HL-60/S4 (cell line): ENCODE data around the gene TEX52.

ENCODE experiments used
- in situ Hi-C: fragments of 300-500 bp; cut with MboI; formaldehyde crosslinking; loops from 2 replicates; pipeline ENCODE4 v1.14.3; 2022; ENCODE audit warnings: low sequenced_read_pairs

The TEX52 gene

GRCh38 chr12:2857021-2857431, at the start of gene TEX52:
TEX52 (minus strand) TSS chr12:2857039; CDS start chr12:2857026, 13 bp downstream.
- in situ Hi-C loops, result no loop called here

GRCh38 chr12:2904260-2904659, 47.4 kb upstream of the TEX52 start:
- in situ Hi-C loops, result no loop called here

GRCh38 chr12:2902272-2902880, 45.5 kb upstream of the TEX52 start:
- in situ Hi-C loops, result no loop called here

GRCh38 chr12:2900642-2901041, 43.8 kb upstream of the TEX52 start:
- in situ Hi-C loops, result no loop called here

GRCh38 chr12:2897418-2897817, 40.6 kb upstream of the TEX52 start:
- in situ Hi-C loops, result no loop called here

- in situ Hi-C loops, result no loop called here
Measured at GRCh38 chr12:2895511-2895910, 38.7 kb upstream of the TEX52 start.

- in situ Hi-C loops, result no loop called here
Measured at GRCh38 chr12:2895051-2895451, 38.2 kb upstream of the TEX52 start.

GRCh38 chr12:2893007-2893406, 36.2 kb upstream of the TEX52 start:
- in situ Hi-C loops, result no loop called here

GRCh38 chr12:2892246-2892645, 35.4 kb upstream of the TEX52 start:
- in situ Hi-C loops, result no loop called here

GRCh38 chr12:2891240-2892053, 34.6 kb upstream of the TEX52 start:
- in situ Hi-C loops, result no loop called here

- in situ Hi-C loops, result no loop called here
Measured at GRCh38 chr12:2890388-2891239, 33.8 kb upstream of the TEX52 start, which contains the start of gene TULP3. TULP3 (plus strand) TSS chr12:2890891; CDS start chr12:2890948, 57 bp downstream.

- in situ Hi-C loops, result no loop called here
Measured at GRCh38 chr12:2890001-2890387, 33.2 kb upstream of the TEX52 start.

GRCh38 chr12:2886768-2887450, 30.1 kb upstream of the TEX52 start:
- in situ Hi-C loops, result no loop called here

GRCh38 chr12:2884810-2885209, 28.0 kb upstream of the TEX52 start:
- in situ Hi-C loops, result no loop called here

- in situ Hi-C loops, result no loop called here
Measured at GRCh38 chr12:2879853-2880252, 23.0 kb upstream of the TEX52 start.

GRCh38 chr12:2877953-2878732, 21.3 kb upstream of the TEX52 start:
- in situ Hi-C loops, result no loop called here

GRCh38 chr12:2877047-2877952, 20.5 kb upstream of the TEX52 start, which contains the start of the genes FOXM1 and RHNO1:
FOXM1 (minus strand) TSS chr12:2877174; CDS start chr12:2874478, 2,696 bp downstream.
RHNO1 (plus strand) TSS chr12:2877223; CDS start chr12:2885367, 8,144 bp downstream.
- in situ Hi-C loops, result no loop called here

GRCh38 chr12:2876431-2877046, 19.7 kb upstream of the TEX52 start:
- in situ Hi-C loops, result no loop called here
